ENCODE results near the gene FOXP1. TPM values are rescaled to one million over a fixed set of nuclear protein-coding genes. Genes with fewer than 3 reads are reported as not detected.

The FOXP1 gene
- total and polyA plus RNA-seq, 12 donors = 7.6 to 42.7 (median 24.3) TPM

GRCh38 chr3:71143493-71143892 is 440.0 kb downstream of the FOXP1 start:
- TF ChIP-seq CTCF (IDR thresholded peaks at IDR 0.05) (no peak), POLR2A (IDR thresholded peaks at IDR 0.05) (no peak)

GRCh38 chr3:71142441-71143161 is 440.9 kb downstream of the FOXP1 start:
- WGBS, 4 donors = 72 to 89% (median 81%) methylated on average over 7 of the region's 7 CpGs
- Histone ChIP-seq H3K4me3 (no peak overlapping the region), H3K36me3 (replicated peaks in 1 of 2) (no peaks in the 10 kb centered on the region), H3K4me1 (replicated peaks in 1 of 2) (peaks cover 0 to 5% of the 10 kb centered on the region in 2 donors), H3K27ac (peak overlapping the region in 1 of 5 donors; percentile 41), H3K27me3 (no peaks in the 10 kb centered on the region), H3K9me3 (replicated peaks in 1 of 3) (no peaks in the 10 kb centered on the region)
- no peak for TF ChIP-seq POLR2A (IDR thresholded peaks at IDR 0.05)
- TF ChIP-seq CTCF (IDR thresholded peaks at IDR 0.05) = no peak
- no peak for DNase-seq
- intact Hi-C loops (cut with DNase I) = no loop called here

More at GRCh38 chr3:71143493-71143892, 440.0 kb downstream of the FOXP1 start:
- no peak overlapping the region for H3K27ac ChIP-seq
- intact Hi-C loops (cut with DNase I) = no loop called here
- no peak overlapping the region for H3K4me3 ChIP-seq
- no peaks in the 10 kb centered on the region for H3K9me3 ChIP-seq (replicated peaks in 1 of 3)
- no peaks in the 10 kb centered on the region for H3K27me3 ChIP-seq
- H3K4me1 ChIP-seq (replicated peaks in 1 of 2) = peaks cover 0 to 5% of the 10 kb centered on the region in 2 donors
- 94 to 98% (median 96%) methylated on average over 4 of the region's 4 CpGs for WGBS, 4 donors
- H3K36me3 ChIP-seq (replicated peaks in 1 of 2) = no peaks in the 10 kb centered on the region
- DNase-seq = no peak

- no peak for DNase-seq
- H3K27ac ChIP-seq = no peak overlapping the region
- H3K36me3 ChIP-seq (replicated peaks in 1 of 2) = no peaks in the 10 kb centered on the region
- WGBS, 4 donors = 98% methylated on average over 3 of the region's 3 CpGs
- intact Hi-C loops (cut with DNase I) = no loop called here
- peaks cover 0 to 5% of the 10 kb centered on the region in 2 donors for H3K4me1 ChIP-seq (replicated peaks in 1 of 2)
- TF ChIP-seq CTCF (IDR thresholded peaks at IDR 0.05) (no peak), POLR2A (IDR thresholded peaks at IDR 0.05) (no peak)
- no peaks in the 10 kb centered on the region for H3K9me3 ChIP-seq (replicated peaks in 1 of 3)
- no peaks in the 10 kb centered on the region for H3K27me3 ChIP-seq
- no peak overlapping the region for H3K4me3 ChIP-seq
Observed at GRCh38 chr3:71140477-71140876, 443.1 kb downstream of the FOXP1 start.

- Histone ChIP-seq H3K27ac (no peak overlapping the region), H3K4me1 (replicated peaks in 1 of 2) (peaks cover 0 to 5% of the 10 kb centered on the region in 2 donors), H3K4me3 (no peak overlapping the region), H3K36me3 (replicated peaks in 1 of 2) (no peaks in the 10 kb centered on the region), H3K27me3 (no peaks in the 10 kb centered on the region), H3K9me3 (replicated peaks in 1 of 3) (no peaks in the 10 kb centered on the region)
- DNase-seq = no peak
- no peak for TF ChIP-seq CTCF (IDR thresholded peaks at IDR 0.05)
- no peak for TF ChIP-seq POLR2A (IDR thresholded peaks at IDR 0.05)
- 89 to 97% (median 92%) methylated on average over 5 of the region's 5 CpGs for WGBS, 4 donors
- intact Hi-C loops (cut with DNase I) = no loop called here
Observed at GRCh38 chr3:71139496-71139895, 444.0 kb downstream of the FOXP1 start.

All from adrenal gland (tissue), 12 donors.